ENCODE results near the gene TSPAN18. TPM values are rescaled to one million over a fixed set of nuclear protein-coding genes. Genes with fewer than 3 reads are reported as not detected.

The TSPAN18 gene
- polyA plus RNA-seq, 1 of the 3 experiments (the other 2 are of a cell fraction): 0.72 TPM

DNA sequence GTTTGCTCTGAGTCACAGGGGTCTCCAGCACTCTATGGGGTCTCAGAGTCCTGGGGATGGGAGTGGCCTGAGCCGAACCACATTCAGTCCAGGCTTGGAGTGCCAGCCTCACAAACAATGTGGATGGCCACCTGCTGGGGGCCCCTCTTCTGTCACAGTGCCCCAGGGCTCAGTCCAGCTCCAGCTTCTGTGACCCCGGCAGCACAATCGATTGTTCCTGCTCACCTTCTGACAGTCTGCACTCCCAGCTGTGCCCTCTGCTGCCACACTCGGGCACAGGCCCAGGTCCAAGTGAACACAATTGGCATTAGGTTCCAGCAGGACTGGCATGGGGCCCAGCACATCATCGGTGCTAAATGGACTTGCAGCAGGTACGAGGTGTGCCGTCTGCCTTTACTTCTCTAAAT is 139.1 kb downstream of the TSPAN18 start:
- no peak overlapping the region for H3K4me3 ChIP-seq (ENCODE audit: low read depth in 2 of 2, low read length in 1 of 2)
- H3K79me2 ChIP-seq (ENCODE audit: insufficient read depth): no peaks in the 10 kb centered on the region
- H2AFZ ChIP-seq (ENCODE audit: low read depth): no peak overlapping the region
- peaks cover 17 to 72% of the 10 kb centered on the region in 2 experiments for H3K4me1 ChIP-seq (ENCODE audit: control insufficient read depth in 1 of 2, insufficient read depth in 2 of 2, low read depth in 1 of 2, low read length in 1 of 2)
- no peak overlapping the region for H3K9ac ChIP-seq
- POLR2A ChIA-PET: no interaction called here
- peak overlapping the region in 1 of 2 experiments; percentile 64; a peak in 2 of 4 replicates for H3K27ac ChIP-seq (ENCODE audit: low read depth in 2 of 2, low read length in 1 of 2)
- H4K20me1 ChIP-seq (ENCODE audit: insufficient read depth): no peaks in the 10 kb centered on the region
- no peak overlapping the region for H3K4me2 ChIP-seq
- H3K9me3 ChIP-seq: no peaks in the 10 kb centered on the region
- H3K9me2 ChIP-seq: no peaks in the 10 kb centered on the region
- CTCF ChIA-PET: interaction anchor here (1.2 to 1.9 kb wide), 3 partner anchors 17 to 90 kb away, joined by 3 to 7 read pairs (median 5); no protein-coding TSS in a partner anchor
- TF ChIP-seq, protein P1, sequence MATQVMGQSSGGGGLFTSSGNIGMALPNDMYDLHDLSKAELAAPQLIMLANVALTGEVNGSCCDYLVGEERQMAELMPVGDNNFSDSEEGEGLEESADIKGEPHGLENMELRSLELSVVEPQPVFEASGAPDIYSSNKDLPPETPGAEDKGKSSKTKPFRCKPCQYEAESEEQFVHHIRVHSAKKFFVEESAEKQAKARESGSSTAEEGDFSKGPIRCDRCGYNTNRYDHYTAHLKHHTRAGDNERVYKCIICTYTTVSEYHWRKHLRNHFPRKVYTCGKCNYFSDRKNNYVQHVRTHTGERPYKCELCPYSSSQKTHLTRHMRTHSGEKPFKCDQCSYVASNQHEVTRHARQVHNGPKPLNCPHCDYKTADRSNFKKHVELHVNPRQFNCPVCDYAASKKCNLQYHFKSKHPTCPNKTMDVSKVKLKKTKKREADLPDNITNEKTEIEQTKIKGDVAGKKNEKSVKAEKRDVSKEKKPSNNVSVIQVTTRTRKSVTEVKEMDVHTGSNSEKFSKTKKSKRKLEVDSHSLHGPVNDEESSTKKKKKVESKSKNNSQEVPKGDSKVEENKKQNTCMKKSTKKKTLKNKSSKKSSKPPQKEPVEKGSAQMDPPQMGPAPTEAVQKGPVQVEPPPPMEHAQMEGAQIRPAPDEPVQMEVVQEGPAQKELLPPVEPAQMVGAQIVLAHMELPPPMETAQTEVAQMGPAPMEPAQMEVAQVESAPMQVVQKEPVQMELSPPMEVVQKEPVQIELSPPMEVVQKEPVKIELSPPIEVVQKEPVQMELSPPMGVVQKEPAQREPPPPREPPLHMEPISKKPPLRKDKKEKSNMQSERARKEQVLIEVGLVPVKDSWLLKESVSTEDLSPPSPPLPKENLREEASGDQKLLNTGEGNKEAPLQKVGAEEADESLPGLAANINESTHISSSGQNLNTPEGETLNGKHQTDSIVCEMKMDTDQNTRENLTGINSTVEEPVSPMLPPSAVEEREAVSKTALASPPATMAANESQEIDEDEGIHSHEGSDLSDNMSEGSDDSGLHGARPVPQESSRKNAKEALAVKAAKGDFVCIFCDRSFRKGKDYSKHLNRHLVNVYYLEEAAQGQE (IDR thresholded peaks at IDR 0.05; ENCODE audit: low read depth, low read length): no peak
- TF ChIP-seq RAD21 (IDR thresholded peaks at IDR 0.05; ENCODE audit: low read length) (peak; percentile 30), SMC3 (IDR thresholded peaks at IDR 0.05; ENCODE audit: low read depth, low read length) (peak; percentile 14; the same call in 1 of the 2 replicates)
- peak; percentile 57 for DNase-seq
- H3K27me3 ChIP-seq (ENCODE audit: insufficient read depth): no peaks in the 10 kb centered on the region
- WGBS (ENCODE audit: low lambda C conversion rate): 65% methylated on average over 5 of the region's 7 CpGs
- H3K36me3 ChIP-seq (replicated peaks in 1 of 2; ENCODE audit: control insufficient read depth in 1 of 2, insufficient read depth in 2 of 2, low read length in 1 of 2): no peaks in the 10 kb centered on the region
- H3F3A ChIP-seq (replicated peaks; ENCODE audit: insufficient read depth): peaks cover 4% of the 10 kb centered on the region

DNA sequence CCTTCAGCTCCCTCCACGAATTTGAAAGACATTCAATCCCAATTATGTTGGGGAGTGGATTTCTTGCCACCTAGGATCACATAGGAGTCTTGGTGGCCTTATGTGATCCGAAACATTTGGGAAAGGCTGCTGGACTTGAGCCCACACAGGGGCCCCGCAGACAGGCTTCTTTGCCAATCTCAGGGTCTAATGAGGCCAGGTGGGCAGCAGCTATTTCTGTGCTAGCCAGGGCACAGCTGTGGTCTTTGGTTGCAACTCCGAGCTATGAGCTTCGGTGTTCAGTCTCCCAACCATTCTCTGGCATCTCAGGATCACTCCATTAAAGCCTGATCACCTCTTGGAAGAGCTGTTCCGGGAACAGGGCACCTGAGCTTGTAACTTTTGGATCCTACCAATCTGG is 139.5 kb downstream of the TSPAN18 start:
- Histone ChIP-seq H3K4me1 (ENCODE audit: control insufficient read depth in 1 of 2, insufficient read depth in 2 of 2, low read depth in 1 of 2, low read length in 1 of 2) (peaks cover 17 to 72% of the 10 kb centered on the region in 2 experiments), H2AFZ (ENCODE audit: low read depth) (no peak overlapping the region), H3F3A (replicated peaks; ENCODE audit: insufficient read depth) (peaks cover 4% of the 10 kb centered on the region), H4K20me1 (ENCODE audit: insufficient read depth) (no peaks in the 10 kb centered on the region), H3K36me3 (replicated peaks in 1 of 2; ENCODE audit: control insufficient read depth in 1 of 2, insufficient read depth in 2 of 2, low read length in 1 of 2) (no peaks in the 10 kb centered on the region), H3K4me3 (ENCODE audit: low read depth in 2 of 2, low read length in 1 of 2) (no peak overlapping the region), H3K4me2 (no peak overlapping the region), H3K9me2 (no peaks in the 10 kb centered on the region), H3K9ac (no peak overlapping the region), H3K79me2 (ENCODE audit: insufficient read depth) (no peaks in the 10 kb centered on the region), H3K9me3 (no peaks in the 10 kb centered on the region), H3K27ac (ENCODE audit: low read depth in 2 of 2, low read length in 1 of 2) (peak overlapping the region in 1 of 2 experiments; percentile 64; a peak in 2 of 4 replicates), H3K27me3 (ENCODE audit: insufficient read depth) (no peaks in the 10 kb centered on the region)
- TF ChIP-seq, protein P2, sequence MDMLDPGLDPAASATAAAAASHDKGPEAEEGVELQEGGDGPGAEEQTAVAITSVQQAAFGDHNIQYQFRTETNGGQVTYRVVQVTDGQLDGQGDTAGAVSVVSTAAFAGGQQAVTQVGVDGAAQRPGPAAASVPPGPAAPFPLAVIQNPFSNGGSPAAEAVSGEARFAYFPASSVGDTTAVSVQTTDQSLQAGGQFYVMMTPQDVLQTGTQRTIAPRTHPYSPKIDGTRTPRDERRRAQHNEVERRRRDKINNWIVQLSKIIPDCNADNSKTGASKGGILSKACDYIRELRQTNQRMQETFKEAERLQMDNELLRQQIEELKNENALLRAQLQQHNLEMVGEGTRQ (IDR thresholded peaks at IDR 0.05; ENCODE audit: borderline replicate concordance, low read depth, low read length): no peak
- TF ChIP-seq RXRA (IDR thresholded peaks at IDR 0.05; ENCODE audit: borderline replicate concordance, low read depth) (no peak), JUND (IDR thresholded peaks at IDR 0.05) (no peak), MEF2A (IDR thresholded peaks at IDR 0.05; ENCODE audit: borderline replicate concordance, low read depth) (no peak), RAD21 (IDR thresholded peaks at IDR 0.05; ENCODE audit: low read length) (no peak), GABPA (IDR thresholded peaks at IDR 0.05; ENCODE audit: low read depth) (no peak), POLR2AphosphoS5 (IDR thresholded peaks at IDR 0.05; ENCODE audit: low read depth, low read length) (no peak), FOXJ3 (CRISPR knock-in tag; IDR thresholded peaks at IDR 0.05) (no peak), MXI1 (IDR thresholded peaks at IDR 0.05; ENCODE audit: low read depth, low read length) (no peak)
- TF ChIP-seq, protein P3, sequence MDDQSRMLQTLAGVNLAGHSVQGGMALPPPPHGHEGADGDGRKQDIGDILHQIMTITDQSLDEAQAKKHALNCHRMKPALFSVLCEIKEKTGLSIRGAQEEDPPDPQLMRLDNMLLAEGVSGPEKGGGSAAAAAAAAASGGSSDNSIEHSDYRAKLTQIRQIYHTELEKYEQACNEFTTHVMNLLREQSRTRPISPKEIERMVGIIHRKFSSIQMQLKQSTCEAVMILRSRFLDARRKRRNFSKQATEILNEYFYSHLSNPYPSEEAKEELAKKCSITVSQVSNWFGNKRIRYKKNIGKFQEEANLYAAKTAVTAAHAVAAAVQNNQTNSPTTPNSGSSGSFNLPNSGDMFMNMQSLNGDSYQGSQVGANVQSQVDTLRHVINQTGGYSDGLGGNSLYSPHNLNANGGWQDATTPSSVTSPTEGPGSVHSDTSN (IDR thresholded peaks at IDR 0.05): no peak
- TF ChIP-seq, protein P4, sequence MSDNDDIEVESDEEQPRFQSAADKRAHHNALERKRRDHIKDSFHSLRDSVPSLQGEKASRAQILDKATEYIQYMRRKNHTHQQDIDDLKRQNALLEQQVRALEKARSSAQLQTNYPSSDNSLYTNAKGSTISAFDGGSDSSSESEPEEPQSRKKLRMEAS (IDR thresholded peaks at IDR 0.05; ENCODE audit: low read depth): no peak
- CTCF ChIA-PET: interaction anchor here (1.2 to 1.9 kb wide), 3 partner anchors 17 to 91 kb away, joined by 3 to 7 read pairs (median 5); no protein-coding TSS in a partner anchor
- POLR2A ChIA-PET: no interaction called here
- no peak for DNase-seq
- WGBS (ENCODE audit: low lambda C conversion rate): 89% methylated on average over 5 of the region's 6 CpGs
